HG03342 (cell line): Measurements from ENCODE around the gene WNT9A.

Experiments
- ATAC-seq: cut with Tn5 transposase; IDR thresholded peaks from one replicate; pipeline ENCODE4 v1.9.1; 2021; ENCODE audit warnings: mild to moderate bottlenecking, moderate library complexity; ENCODE audit not compliant: unreplicated experiment

Gene WNT9A

DNA sequence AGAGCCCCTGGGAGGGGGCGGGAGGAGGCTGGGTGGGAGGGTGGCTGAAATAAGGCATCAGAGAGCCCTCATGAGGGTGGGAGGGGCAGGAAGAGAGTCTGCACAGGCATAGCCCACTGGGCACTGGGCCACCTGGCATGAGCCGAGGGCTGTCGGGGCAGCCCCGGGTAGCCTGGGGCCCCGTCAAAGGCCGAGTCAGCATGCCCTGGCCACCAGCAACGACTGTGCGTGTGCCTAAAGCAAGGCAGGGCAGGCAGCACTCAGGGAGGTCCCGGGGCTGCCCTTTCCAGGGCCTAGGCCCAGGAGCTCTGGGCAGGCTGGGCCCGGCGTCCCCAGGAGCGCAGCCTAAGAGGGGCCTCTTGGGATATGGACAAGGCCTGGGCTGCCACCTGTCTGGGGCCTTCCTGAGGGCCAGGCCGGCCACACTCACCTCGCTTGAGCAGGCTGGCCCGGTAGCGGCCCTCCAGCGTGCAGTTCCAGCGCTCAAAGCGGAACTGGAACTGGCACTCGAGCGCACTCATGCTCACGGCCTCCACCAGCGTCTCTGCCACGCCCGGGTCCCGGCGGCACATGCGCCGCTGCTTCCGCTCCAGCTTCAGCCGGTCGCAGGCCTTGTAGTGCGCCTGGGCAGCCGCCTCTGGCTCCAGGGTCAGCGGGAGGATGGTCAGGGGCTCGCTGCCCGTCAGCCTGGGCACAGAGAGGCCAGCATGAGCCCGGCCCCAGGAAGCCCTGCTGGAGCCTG lies 22.7 kb downstream of the WNT9A start:
- ATAC-seq = no peak

DNA sequence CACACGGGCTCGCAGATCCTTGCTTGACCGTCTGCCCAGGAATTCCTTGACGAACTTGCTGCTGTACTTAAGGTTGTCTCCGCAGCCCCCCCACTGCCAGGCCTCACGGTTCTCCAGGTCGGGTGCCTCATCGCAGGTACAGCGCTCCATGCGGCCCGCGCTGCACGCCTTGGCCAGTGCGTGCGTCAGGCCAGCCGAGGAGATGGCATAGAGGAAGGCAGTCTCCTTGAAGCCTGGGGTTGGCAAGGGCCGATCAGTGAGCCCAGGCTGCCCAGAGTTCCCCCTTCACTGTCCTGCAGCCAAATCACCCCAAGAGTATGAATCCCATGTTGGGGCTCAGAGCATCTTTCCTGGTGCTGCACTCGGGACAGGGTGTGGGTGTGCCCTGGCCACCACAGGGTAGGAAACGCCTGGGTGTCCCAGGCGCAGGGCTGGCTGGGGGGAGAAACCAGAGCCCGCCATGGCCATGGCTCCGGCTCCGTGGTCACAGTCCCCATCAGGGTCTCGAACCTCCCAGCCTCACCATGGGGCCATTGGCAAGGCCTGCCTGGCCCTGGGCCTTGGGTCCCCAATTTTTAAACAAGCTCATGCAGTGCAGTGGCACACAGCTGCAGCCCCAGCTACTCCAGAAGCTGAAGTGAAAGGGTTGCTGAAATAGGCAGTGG lies 23.4 kb downstream of the WNT9A start:
- ATAC-seq = no peak

DNA sequence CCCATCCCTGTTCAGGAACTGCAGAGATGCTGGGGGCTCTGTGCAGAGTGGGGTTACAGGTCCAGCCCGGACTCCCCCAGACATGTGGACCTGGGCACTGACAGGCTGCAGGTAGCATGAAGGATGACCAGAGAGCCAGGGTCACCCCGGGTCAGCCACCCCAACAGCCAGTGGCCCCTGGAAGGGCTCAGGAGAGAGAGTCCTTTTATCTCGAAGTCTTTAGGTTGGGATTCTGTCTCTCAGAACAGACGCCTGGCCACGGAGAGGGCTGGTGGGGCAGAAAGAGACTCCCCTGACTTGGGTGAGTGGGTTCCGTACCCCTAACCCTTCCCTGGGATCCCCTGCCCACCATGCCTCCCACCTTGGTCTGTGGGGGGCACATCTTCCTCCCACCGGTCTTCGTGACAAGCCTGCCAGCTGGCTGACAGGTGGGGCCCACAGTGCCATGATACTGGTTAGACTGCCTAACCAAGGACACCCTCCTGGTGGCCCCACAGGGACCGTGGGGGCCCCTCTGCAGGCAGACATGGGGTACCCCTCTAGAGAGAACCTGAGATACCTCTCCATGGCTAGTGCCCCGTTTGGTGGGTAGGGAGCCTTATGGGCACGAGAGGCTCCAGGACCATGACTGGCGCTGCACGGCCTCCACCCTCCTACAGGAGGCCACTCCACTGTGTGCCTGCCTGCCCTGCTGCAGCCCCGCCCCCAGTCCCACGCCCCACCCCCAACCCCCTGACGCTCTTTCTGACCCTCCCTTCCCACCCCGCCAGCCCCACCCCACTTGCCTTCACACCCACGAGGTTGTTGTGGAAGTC lies 24.2 kb downstream of the WNT9A start:
- ATAC-seq = no peak

DNA sequence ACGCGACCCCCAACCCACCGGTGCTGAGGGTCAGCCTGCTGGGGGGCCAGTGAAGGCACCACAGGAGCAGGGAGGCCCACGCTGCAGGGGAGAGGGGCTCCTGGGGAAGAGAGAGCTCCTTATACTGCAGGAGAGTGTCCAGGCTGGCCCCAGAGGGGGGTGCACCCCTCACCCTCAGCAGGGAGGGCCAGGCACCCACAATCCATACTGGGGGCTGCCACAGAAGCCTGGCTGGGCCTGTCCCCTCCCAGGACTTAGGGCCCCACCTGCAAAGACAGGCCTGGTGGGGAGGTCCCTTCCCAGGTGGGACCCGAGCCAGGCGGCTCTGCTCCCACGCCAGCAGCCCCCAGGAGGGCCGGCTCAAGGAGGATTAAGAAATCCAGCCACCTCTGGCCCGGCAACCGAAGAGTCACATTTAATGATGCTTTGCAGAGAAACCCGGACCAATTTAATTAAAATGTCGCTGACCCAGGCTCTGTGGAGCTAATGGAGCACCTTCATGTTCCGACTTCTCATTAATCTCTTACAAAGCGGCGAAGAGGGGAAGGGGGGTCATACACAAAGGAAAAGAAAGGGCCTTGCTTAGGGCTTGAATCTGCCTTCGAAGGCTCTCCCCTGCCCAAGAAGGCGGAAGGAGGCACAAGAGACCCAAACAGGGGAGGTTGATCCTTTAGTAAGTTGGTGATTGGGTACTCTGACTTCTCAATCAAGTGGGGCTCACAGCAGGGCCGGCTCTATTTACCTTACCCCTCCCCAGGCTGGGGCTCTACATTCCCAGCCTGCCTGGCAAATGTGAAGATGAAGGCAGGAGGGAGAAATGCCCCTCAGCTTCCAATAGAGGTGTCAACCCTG lies 25.0 kb downstream of the WNT9A start:
- ATAC-seq = no peak

DNA sequence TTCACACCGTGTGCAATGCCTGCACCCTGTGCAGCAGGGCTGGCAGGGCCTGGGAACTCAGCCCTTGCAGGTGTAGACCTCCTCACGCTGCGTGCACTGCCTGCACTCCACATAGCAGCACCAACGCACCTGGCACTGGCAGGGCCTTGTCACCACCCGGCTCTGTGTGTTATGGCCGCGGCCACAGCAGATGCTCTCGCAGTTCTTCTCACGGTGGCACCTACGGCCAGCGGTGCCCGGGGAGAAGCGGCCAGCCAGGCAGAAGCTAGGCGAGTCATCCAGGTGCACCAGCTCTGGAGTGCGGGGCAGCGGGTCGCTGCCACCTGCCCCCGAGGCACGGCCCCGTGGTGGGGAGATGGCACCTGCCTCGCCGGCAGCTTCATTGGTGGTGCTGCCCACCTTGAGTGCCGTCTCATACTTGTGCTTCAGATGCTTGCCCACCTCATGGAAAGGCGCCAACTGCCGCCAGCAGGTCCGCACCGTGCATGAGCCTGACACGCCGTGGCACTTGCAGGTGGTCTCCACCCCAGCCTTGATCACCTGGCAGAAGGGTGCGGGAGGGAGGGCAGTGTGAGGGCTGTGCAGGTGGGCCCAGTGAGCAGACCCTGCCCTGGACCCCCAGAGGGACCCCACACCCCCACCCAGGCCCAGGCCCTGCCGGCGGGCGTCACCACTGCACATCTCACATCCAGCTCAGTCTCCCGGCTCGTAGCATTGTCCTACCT lies 26.1 kb downstream of the WNT9A start:
- ATAC-seq = no peak

DNA sequence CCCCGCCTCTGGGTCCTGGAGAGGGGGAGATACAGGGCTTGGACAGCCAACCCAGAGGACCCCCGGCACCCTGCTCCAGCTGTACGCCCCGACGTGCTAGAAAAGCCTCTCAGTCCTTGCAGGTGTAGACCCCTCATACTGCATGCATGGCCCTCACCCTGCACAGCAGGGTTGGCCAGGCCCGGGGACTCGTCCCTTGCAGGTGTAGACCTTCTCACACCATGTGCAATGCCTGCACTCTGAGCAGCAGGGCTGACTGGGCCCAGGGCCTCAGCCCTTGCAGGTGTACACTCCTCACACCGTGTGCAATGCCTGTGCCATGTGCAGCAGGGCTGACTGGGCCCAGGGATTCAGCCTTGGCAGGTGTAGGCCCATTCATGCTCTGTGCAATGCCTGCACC lies 26.8 kb downstream of the WNT9A start:
- ATAC-seq = no peak

DNA sequence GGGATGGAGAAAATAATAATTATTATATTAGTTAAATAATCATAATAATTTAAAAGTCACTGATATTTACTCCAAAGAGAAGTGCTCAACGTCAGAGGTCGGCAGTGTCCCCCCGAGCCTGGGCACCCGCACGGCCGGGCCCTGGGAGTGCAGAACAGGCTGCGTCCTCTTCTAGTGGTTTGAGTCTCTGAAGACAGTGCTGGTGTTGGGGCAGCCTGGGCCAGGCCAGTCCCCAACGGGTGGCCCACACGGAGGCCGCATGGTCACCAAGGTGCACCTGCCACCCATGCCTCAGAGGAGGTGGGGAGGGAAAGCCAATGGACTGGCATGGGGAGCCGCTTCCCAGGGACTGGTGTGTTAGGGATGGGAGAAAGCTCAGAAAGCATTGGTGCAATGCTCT lies 27.3 kb downstream of the WNT9A start:
- ATAC-seq = no peak

DNA sequence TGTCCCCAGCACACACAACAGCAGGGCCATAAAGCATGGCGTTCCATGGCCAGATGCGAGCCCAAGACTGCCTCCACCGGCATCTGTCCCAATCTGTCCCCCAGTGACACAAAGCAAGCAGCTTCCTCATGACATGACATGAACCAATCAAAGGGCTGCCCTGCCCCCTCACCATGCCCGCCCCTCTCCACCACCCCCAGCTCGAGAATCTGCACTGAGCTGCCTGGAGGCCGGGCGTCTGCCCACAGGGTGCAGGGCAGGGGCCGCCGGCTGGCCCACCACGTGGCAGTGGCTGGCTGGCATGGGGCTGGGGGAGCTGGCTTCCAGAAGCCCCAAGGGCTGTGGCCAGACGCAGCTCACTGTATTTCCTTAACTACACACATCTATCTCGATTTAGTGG lies 27.8 kb downstream of the WNT9A start:
- no peak for ATAC-seq

DNA sequence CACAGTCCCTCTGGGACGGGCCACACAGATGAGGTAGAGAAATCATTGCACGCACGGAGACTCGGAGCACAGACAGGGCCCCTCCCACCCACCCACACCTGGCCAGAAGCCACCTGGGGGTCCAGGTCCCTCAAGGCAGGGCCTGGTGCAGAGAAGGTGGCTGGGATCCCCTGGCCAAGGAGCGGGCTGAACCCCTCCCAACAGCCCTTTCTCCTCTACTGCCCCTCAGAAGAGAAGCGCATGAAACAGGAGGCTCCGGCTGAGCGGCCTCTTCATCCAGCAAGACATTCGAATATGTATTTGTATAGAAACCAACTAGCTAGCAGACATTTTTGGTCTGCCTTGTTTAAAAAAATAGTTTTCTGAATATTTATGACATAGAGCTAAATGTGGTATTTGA lies 29.0 kb downstream of the WNT9A start:
- ATAC-seq = no peak

DNA sequence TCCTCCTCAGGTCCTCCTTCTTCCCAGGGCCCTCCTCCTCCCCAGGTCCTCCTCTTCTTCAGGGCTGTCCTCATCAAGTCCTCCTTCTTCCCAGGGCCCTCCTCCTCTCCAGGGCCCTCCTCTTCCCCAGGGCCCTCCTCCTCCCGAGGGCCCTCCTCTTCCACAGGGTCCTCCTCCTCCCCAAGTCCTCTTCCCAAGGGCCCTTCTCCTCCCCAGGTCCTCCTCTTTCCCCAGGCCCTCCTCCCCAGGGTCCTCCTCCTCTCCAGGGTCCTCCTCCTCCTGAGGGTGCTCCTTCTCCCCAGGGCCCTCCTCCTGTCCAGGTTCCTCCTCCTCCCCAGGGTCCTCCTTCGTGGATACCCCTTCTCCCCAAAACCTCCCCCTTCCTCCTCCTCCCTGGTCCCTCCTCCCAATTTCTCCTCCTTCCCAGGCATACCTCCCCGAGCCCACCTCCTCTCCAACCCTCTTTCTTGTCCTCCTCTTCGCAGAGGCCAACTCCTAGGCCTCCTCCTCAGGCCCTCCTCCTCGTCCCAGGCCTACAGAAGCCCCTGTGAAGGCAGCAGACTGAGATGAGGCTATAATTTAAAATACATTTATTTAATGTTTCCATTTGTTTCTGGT lies 29.5 kb downstream of the WNT9A start:
- no peak for ATAC-seq

DNA sequence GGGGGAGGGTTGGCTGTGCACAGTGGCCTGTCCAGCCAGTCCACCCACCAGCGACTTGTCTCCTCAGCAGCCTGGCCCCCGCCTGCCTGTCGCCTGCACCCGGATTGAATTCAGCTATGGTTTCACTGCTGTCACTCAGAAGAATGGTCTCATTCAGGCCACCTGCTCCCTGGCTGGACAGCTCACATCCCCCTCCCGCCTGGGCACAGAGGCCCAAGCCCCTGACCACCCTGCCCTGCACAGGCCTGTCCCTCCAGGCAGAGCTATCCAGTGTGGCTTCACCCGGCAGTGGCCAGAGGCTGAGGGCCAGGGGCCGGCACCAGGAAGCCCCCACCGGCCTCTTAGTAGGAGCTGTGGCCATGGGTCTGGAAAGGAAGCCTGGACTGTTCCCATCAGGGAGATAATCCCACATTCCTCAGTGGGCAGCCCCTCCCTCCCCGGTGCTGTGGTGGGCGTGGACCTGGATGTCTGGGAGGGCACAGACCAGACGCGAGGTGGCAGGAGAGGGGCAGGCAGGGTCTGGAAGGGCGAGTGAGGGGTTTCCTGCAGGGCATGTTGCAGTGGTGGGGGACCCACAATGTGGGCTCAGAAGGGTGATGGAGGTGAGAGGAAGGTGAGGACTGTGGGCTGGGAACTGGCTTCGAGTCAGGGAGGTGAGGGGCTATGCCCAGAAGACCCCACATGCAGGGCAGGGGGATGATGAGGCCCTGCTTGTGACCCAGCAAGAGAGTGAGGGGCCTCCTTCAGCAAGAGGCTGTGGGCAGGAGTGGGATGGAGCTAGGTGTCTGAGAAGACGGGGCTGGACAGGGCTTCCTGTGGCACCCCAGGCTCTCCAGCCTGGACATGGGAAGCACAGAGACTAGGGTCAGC lies 30.4 kb downstream of the WNT9A start:
- no peak for ATAC-seq

DNA sequence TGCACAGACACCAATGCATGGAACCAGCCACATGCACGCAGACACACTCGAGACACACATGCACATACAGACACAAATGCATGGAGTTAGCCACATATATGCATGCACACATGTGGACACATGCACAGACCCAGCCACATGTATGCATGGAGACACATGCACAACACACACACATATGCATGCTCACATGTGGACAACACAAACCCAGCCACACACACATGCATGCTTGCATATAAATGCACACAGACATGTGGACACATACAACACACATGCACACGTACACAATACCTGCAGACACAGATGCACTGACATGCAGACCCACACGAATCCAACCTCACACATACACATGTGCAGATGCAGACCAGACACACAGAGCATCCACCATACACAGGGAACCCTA lies 31.1 kb downstream of the WNT9A start:
- ATAC-seq = no peak

DNA sequence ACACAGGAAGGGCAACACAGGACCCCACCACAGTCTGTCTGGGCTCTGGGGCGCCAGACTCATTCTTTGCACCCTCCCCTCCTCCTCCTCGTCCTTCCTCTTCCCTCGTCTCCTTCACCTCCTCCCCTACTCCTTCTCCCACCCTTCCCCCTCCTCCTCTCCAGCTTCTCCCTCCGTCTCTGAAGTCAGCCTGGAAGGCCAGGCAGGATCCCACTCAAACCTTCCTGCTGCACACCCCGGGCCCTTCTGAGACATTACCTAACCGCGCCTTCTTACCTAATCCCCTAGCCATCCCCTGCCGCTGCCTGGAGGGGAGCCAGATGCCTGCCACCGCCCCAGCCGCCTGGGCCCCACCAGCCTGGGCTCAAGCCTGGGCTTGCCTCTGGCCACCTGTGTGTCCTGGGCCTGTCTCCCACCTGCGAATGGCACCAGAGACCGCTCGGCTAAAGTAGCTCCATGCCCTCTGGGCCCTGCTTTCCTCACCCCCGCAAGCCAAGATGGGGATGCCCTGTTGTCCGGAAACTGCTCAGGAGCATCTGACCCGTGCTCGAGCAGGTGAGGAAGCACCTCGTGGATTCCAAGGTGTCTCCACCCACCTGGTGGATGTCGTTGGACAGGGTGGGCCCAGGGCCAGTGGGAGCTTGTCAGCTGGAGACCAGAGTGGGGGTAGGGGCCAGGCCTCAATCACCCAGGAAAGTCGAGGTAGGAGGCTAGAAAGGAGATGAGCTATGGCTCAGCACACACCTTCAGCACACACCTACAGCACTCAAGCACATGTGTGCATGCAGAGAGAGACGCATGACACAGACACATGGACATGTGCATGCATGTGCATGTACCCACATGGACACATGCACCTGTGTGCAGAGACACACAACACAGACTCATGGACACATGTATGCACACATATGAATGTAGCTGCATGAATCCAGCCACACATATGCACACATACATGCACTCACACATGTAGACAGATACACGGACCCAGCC lies 31.9 kb downstream of the WNT9A start:
- no peak for ATAC-seq

DNA sequence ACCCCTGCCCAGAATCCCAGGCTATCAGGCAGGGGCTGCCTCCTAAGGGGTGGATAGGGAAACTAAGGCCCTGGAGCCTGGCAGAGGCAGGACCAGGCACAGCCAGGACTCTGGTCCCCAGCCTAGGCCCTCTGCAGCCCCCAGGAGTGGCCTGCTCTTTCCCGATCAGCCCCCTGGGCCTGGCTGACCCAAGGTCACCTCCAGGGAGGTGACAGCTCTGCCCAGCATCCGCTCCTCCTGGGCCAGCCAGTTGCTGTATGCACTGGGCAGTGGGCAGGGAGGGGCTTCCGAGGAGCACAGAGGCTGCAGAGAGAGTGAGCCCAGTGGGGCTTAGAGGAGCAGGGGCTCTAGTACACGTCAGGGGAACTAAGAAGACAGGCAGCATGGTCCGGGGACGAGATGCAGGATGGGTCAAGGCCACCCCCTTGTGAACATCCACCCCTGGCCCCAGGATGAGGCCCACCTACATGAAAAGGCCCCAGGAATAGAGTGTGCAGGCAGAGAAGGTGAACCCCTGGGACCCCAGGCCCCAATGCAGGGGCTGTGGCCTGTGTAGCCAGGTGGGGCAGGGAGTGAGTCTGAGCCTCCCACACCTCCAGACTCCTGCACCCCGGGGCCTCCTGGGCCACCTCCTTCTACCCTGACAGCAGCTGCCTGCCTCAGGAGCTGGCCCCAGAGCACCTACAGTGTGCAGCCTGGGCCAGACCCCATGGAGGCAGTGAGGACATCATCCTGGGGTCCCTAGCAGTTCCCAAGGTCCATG lies 32.8 kb downstream of the WNT9A start:
- no peak for ATAC-seq

DNA sequence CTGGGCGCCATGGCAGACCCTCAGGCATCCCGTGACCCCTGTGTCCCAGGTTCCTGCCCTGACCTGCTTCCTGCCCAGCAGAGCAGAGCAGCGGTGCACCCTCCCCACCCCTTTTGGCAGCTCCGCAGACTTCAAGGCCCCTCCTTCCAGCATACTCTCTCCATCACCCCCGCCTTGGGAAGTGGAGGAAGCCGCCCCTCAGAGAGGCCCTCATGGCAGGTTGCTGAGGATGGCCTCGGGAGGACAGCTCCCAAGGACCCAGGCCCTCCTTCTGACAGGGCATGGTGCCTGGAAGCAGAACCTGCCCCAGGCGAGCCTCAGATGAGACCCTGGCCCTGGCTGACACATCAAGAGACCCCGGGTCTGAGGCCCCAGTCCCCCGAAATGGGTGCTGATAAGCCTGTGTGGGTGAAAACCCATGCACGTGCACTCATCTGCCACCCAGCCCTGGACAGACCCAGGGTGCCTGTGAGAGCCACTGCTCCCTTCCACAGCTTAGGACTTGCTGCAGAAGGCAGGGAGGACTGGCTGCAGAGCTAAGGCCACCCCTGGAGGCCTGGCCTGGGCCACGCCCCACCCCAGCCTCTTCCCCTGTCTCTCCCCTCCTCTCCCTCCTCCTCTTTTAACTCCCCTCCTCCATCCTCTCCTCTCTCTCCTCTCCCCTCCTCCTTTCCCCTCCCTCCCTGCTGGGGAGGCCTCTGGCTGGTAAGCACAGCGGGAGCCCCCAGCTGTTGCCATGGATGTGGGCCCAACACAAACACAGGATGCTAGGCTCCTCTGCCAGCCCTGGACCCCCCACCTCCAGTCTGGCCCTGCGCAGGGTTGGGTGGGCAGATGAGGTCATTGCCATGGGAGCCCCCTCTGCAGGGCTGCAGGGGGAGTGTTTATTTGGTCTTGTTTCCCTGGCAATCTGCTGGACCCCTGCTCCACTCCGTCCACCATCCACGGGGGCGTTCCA lies 33.7 kb downstream of the WNT9A start:
- no peak for ATAC-seq

DNA sequence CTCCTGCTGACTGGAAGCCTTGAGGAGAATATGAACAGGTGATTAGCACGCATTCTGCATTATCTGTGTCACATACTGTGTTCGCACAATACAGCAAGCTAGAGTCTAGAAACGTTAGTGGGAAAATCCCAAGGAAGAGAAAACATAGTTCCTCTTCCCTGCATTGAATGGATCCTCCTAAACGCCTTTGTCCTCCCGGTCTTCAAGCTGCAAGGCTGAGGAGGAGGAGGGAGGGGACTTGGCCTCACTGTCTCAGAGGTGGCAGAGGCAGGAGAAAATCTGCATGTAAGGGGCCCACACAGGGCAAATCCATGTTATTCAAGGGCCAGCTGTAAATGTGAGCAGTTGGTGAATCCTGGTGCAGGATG lies 34.4 kb downstream of the WNT9A start:
- ATAC-seq = no peak
